Activated CD8-positive, alpha-beta memory T cell treated with anti-CD3 and anti-CD28 coated beads for 36 hours (primary cell): ENCODE results near the gene SRD5A1. TPM values are rescaled to one million over a fixed set of nuclear protein-coding genes. Genes with fewer than 3 reads are reported as not detected.

Source experiments
- CTCF ChIA-PET: fragments of 350-600 bp; sonication (Branson Sonifier 250); formaldehyde crosslinking; loops from one replicate; lab custom pipeline; 2021; ENCODE audit warnings: antibody characterized with exemption; lab: Charles Lee
- POLR2A ChIA-PET: fragments of 350-600 bp; sonication (Branson Sonifier 250); formaldehyde crosslinking; loops from one replicate; lab custom pipeline; 2021; ENCODE audit warnings: antibody characterized with exemption; lab: Charles Lee
- total RNA-seq, 2 experiments: library from RNA; stranded (reverse); gene quantifications; one replicate each; pipeline ENCODE4 v1.2.3, GENCODE V29; 2021

The SRD5A1 gene
- total RNA-seq, 2 experiments from 2014 or later: 16.9 to 17.6 TPM

DNA sequence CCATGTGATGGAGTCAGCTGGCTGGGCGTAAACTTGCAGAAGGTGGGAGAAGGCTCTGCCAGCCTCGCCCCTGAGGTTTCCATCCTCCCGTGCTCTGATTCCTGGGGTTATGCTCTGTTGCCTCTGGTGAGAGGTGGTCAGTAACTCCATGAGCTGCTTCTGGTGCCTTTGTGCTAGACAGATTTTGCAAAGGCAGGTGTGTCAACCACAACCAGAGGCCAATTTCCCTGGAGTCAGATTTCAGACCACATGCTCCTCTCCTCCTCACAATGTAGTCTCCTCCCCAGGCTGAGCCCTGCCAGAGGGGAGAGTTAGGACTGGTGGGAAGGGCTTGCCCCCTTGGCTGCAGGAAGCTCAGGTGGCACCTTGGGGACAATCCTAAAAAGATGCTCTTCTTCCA is 41.2 kb downstream of the SRD5A1 start:
- ChIA-PET POLR2A (no interaction called here), CTCF (no interaction called here)

DNA sequence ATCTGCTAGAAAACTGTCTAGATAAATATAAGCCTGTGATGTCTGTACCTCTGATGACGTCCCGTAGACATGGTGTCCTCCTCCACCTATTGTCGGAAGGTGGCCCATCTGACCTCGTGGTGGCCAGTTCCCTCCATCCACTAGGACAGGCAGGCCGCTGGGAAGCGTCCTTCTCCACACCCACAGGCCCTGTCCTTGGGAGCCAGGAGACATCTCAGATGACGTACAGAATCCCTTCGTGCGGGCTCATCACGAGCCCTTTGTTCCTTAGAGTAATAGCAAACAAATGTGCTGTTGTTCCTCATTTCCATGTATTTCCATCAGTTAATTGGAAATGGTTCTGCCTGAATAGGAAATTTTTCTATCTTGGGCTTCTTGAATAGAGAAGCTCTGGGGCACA is 41.6 kb downstream of the SRD5A1 start:
- CTCF ChIA-PET: no interaction called here

DNA sequence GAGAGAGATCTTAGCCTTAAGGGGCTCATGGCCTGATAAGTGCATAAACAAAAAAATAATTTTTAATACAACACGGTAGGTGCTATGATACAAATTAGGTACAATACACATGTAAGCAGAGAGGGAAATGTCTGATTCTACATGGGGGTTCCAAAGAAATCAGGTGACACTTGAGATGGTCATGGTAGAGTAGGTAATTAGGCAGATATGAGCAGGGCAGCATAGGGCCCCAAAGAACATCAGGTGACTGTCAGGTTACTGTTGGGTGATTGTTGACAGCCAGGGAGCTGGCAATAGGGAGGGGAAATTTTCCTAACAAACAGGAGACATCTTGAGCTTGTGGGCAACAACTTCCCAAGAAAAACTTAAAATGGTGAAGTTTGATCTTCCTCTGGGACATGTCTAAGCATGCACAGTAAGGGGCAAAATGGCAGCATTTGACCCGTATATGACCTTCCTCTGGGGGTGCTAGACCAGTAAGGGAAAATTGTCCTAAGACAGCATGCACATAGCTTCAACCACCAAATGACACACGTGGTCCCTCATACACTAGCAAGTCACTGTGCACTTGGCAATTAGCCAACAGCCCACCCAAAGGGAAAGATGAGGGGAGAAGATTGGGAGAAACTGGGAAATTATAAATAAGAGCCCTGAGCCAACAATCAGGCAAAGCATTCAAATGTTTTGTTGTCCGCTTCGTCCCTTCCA is 42.7 kb downstream of the SRD5A1 start:
- CTCF ChIA-PET: no interaction called here
- POLR2A ChIA-PET: no interaction called here

More for the DNA sequence above, 41.6 kb downstream of the SRD5A1 start:
- POLR2A ChIA-PET: no interaction called here

DNA sequence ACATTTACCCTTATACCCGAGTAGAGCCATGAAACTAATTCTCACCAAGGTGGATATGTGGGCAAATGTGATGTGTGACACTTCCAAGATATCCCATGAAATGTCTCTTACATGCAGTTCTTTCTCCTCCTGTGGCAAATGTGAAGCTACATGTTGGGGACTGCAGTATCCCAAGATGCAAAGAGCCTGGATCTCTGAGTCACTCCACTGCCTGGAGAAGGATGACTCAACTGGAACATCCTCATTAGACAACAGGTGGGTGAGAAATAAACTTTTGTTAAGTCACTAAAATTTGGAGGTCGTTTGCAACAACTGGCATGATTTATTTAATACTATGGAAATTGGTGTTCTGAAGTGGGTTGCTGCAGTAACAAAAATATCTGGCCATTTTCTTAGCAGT is 43.5 kb downstream of the SRD5A1 start:
- ChIA-PET POLR2A (no interaction called here), CTCF (no interaction called here)

DNA sequence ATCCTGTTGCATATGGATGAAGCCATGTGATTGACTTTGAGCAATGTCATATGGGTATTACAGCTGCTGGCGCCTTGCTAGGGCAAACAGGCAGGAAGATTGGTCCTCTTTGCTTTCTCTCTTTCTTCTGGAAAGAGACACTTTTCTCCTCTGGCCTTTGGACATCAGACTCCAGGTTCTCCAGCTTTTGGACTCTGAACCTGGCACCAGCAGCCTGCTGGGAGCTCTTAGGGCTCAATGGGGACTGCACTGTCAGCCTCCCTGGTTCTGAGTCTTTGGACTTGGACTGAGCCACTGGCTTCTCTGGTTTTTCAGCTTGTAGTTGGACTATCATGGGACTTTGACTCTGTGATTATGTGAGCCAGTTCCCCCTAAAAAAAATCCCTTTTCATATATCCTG is 45.1 kb downstream of the SRD5A1 start:
- POLR2A ChIA-PET: no interaction called here
- CTCF ChIA-PET: no interaction called here

DNA sequence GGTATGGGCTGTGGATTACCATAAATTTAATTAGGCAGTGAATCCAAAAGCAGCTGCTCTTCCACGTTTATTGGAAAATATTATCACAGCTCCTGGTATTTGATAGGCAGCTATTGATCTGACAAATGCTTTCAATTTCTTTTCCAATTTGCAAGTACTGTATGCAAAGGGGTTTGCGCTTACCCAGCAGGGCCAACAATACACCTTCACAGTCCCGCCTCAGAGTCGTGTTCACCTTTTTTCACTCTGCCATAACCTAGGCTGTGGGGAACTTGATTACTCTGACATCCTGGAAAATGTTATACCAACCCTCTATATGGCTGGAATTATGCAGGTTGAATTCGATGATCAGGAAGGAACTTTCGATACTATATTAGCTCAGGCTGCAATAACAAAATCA is 47.7 kb downstream of the SRD5A1 start:
- ChIA-PET POLR2A (no interaction called here), CTCF (no interaction called here)

DNA sequence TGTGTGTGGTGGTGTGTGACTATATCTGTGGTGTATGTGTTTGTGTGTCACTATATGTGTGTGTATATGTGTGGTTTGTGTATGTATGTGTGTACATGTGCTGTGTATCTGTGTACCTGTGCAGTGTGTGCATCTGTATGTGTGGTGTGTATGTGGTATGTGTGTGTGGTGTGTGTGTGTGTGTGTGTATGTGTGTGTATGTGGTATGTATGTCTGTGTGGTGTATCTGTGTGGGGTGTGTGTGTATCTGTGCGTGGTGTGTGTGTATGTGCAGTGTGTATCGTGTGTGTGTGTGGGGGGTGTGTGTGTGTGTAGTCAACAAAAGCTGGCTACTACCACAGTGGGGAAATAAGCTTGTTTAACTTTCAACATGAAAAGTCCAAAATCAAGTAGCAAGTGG is 48.4 kb downstream of the SRD5A1 start:
- CTCF ChIA-PET: no interaction called here

DNA sequence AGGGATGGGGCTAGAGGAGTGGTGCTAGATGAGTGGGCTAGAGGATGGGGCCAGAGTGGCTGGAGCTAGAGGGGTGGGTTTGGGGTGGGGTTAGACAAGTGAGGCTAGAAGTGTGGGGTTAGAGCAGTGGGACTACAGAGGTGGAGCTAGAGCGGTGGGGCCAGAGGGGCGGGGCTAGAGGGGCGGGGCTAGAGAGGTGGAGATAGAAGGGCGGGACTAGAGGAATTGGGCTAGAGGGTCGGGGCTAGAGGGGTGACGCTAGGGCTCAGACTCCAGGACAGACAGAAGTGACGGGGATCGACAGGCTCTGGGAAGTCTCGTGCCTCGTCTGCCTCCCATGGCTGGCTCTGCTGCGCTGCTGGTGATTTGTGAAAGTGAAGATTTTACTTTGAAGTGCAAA is 49.0 kb downstream of the SRD5A1 start:
- CTCF ChIA-PET: no interaction called here
- POLR2A ChIA-PET: no interaction called here

More for the DNA sequence above, 48.4 kb downstream of the SRD5A1 start:
- POLR2A ChIA-PET: no interaction called here

DNA sequence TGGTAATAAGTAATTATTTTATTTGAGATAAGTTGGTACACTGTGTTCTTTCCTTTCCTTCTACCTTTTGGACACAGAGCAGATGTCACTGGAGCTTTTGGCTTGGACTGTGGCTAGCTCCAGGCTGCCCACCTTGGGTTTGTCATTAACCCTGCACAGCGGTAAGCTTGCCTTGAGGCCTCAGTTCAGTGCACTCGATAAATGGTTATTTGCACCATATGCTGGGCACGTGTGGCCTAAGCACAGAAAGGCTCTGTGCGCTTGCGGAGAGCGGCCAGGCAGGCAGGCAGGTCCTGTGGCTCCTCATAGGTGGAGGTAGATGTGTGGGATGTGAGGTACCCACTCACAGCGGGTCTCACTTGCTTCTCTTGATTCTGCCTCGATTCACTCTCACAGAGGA is 50.0 kb downstream of the SRD5A1 start:
- ChIA-PET CTCF (no interaction called here), POLR2A (no interaction called here)

DNA sequence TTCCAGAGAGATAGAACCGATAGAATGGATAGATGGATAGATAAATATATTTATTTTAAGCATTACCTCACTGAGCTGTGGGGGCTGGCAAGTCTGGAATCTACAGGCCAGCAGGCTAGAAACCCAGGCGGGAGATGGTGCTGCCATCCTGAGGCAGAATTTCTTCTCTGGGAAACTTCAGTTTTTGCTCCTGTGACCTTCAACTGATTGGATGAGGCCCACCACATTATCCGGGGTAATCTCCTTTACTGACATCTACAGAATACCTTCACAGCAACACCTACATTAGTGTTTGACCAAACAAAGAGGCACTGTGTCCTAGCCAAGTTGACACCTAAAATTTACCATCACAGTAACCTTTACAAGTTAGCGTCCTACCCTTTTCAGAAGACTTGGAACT is 50.8 kb downstream of the SRD5A1 start:
- POLR2A ChIA-PET: no interaction called here
- CTCF ChIA-PET: no interaction called here

DNA sequence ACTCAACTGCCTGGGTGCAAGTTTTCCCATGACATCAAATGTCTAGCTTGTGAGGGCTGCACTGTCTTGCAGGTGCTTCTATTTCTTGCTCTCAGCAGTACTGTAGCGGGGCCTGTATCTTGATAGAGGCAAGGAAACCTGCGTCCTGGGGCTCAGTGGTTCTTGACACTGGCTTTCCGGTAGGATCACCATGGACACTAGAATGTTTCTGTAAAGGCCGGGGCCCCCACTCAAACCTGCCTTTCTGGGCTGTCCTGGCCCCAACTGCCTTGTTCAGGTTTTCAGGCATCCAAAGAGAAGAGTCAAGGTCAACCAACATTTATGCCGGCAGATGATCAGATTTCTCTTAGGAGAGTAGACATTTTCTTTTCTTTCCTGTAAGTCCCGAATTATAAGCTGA is 53.3 kb downstream of the SRD5A1 start:
- ChIA-PET CTCF (no interaction called here), POLR2A (no interaction called here)

DNA sequence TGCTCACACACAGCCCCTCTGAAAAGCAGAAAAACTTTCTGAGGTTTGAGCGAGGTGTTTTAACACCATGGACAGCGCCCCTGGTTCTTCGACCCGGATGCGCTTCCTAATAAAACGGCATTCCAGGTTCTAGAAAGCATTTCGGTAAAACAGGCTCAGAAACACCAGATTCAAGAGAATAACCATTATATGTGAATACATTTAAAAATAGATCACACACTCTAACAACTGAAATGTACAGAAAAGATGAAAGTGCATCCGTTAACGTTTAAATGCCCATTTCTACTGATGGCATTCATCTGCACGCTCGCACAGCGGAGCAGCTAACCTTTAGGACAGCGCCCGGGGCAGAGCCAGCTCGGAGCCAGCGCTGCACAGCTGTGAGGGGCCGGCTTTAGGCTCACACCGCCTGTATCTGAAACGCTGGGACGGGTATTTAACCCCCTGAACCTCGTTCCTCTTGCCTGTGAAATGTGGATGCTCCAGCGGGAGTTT is 53.7 kb downstream of the SRD5A1 start:
- ChIA-PET POLR2A (no interaction called here), CTCF (no interaction called here)

DNA sequence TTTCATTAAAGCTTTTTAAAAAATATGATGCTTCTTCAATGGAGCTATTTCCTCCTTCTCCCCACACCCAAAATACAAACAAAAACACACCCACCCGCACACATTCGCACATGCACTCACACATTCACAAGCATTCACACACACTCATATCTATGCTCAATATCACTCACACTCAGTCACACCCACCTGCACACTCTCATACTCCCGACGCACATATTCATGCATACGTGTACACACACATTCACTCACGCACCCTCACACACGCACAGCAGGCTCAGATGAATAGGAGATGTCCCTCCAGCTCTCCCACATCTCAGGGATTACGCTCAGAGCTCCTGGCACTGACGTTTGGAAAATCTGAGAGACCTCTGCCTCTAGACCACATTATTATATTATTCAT is 54.3 kb downstream of the SRD5A1 start:
- ChIA-PET CTCF (no interaction called here), POLR2A (no interaction called here)

DNA sequence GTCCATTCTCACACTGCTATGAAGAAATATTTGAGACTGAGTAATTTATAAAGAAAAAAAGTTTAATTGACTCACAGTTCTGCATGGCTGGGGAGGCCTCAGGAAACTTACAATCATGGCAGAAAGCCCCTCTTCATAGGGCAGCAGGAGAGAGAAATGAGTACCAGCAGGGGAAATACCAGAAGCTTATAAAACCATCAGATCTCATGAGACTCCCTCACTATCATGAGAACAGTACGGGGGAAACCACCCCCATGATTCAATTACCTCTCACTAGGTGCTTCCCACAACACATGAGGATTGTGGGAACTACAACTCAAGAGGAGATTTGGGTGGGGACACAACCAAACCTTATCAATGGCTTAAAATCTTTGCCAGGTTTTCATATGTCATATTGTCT is 59.7 kb downstream of the SRD5A1 start:
- CTCF ChIA-PET: no interaction called here
- POLR2A ChIA-PET: no interaction called here

DNA sequence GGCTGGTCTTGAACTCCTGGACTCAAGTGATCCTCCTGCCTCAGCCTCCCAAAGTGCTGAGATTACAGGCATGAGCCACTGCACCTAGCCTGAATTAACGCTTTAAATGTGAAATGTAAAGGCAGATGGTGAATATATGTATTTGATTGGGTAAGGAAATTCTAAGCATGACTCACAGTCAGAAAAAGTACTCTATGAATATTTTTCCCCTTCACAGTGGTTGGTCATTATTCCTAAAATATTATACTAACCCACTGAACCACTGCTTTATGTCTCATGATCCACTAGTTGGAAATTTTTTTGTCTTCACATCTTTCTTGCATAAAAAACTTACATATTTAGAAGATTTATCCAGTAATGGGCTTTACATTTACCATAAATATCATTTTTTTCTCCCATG is 65.5 kb downstream of the SRD5A1 start:
- ChIA-PET POLR2A (no interaction called here), CTCF (no interaction called here)

DNA sequence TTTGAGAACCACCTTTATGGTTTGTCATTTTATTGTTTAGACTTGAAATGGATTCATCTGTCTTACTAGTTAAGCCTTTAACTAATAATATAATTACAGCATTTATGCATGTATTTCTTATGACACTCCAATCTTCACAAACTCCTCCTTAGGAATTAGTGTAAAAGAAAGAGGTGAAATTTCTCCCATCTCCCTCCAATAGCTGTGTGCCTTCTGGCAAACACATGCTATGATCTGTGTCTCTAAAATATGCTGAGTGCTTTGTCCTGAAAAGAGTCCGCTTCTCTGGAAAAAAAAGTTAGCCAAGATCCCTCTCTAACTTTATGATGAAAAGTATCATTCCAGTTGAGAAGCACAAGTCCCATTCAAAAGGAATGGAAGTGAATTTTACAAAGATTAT is 66.1 kb downstream of the SRD5A1 start:
- ChIA-PET POLR2A (no interaction called here), CTCF (no interaction called here)

DNA sequence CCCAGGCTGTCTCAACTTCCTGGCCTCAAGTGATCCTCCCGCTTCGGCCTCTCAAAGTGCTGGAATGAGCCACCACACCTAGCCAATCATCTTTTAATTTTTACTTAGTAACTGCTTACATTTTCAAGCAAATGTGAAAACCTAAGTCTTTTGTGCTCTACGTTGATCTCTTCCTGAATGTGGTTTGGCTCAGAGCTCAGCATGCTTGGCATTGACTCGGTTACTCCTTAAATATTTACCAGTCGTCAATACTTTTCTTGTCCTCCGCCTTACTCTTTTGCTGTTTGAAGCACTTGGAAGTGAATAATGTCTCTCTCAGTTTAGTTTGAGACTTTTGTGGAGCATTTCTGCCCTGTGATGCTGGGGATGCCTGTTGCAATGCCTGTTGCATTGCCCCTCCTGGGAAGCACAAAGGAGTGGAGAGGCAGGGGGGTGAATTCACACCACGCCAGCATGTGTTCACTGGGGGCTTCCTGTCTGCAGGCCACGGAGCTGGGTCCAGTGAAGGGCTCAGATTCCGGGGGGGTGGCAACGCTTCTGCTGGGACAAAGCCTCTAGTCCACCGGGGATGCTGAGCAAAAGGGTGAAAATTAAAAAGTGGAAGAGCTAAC is 66.9 kb downstream of the SRD5A1 start:
- POLR2A ChIA-PET: no interaction called here
- CTCF ChIA-PET: no interaction called here

DNA sequence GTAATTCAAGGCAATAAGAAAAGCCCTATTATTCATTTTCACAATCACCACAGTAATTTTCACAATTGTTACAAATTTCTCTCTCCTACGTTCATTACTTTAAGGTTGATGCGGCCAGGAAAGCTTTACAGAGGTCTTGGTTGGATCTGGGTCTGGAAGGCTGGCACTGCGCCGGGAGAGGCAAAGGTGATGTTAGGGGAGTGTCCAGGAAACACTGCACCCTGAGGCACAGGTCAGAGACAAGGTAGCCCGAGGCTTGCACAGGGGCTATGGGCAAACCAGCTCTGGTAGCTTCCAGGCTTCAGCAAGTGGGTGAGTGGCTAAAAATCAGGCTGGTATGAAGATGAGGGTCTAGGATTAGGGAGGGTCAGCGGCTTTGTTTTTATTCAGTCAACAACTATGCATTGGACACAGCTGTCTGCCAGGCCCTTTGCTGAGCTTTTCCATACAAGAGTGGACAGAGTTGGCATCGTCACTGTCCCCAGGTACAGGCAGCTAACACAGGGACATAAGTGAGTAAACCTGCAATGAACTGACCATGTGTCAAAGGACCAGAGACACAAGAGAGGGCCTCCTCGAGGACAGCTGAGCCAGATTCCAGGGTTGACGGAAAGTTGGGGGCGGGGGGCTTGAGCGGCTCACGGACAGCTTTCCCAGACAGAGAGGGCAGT is 67.6 kb downstream of the SRD5A1 start:
- CTCF ChIA-PET: no interaction called here
- POLR2A ChIA-PET: no interaction called here

DNA sequence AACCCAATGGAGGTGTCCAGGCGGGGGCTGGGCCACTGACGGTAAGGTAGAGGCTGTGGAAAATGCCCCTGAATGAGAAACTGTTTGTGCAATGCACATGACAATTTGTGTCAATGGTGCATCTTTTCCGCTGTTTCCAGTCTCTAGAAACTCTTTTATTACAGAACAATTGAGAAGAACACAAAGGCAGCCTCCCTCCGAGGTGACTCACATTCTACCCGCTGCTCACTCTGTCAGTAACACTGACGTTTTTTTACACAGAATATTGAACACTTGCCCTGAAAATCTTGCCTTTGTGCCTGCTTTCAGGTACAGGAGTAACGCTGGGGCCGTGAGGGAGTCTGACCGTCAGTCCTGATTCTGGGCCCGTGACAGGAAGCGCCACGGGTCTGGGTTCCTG is 68.3 kb downstream of the SRD5A1 start:
- ChIA-PET CTCF (no interaction called here), POLR2A (no interaction called here)

DNA sequence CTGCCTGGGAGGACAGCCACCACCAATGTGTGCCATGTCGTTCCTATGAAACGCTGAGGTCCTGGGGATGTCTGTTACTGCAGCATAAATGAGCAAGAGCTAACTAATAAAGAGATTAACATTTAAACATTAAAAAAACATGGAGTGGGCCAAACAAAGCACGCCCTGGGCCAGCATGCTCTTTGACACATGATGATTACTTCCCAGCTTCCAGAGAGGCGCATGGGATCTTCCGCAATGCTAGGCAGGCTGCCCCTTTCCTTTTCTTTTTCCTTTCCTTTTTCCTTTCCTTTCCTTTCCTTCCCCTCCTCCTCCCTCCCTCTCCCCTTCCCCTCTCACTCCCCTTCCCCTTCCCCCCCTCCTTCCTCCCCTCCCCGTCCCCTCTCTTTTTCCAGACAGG is 69.4 kb downstream of the SRD5A1 start:
- POLR2A ChIA-PET: no interaction called here
- CTCF ChIA-PET: no interaction called here

DNA sequence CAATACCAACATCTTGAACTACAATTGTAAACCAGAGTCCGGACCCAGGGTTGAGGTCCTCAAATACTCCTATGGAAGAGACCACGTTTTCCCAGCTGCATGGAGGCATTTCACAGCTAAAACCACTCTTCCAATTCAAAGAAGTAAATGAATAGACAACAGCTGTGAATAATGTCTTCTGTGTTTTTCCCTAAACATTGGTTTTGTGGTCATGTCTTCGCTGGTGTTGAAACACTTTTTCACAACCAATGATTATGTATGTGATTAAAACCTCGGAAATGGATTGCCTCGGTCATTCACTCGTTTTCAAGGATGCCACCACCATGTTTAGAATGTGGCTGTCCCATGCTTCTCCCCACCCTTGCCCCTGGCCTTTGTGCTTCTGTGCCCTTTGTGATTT is 70.6 kb downstream of the SRD5A1 start:
- CTCF ChIA-PET: no interaction called here
- POLR2A ChIA-PET: no interaction called here
